HEK293 (cell line): Measurements from ENCODE around the gene PRSS33.

ENCODE experiments used
- FEZF1 ChIP-seq: fragments of 450-650 bp; formaldehyde crosslinking; IDR thresholded peaks from 2 replicates; pipeline ENCODE4 v1.5.1; 2016; ENCODE audit warnings: missing biosample characterization, missing genetic modification characterization
- GLIS1 ChIP-seq: fragments of 450-650 bp; formaldehyde crosslinking; IDR thresholded peaks from 2 replicates; pipeline ENCODE4 v1.5.1; 2016; ENCODE audit warnings: missing biosample characterization, missing genetic modification characterization
- HOXA7 ChIP-seq: sonication (generic); formaldehyde crosslinking; IDR thresholded peaks from 2 replicates; pipeline ENCODE4 v1.8.1; 2022; ENCODE audit warnings: missing genetic modification reagents, borderline replicate concordance
- PATZ1 ChIP-seq: fragments of 450-650 bp; formaldehyde crosslinking; IDR thresholded peaks from 2 replicates; pipeline ENCODE4 v1.5.1; 2016; ENCODE audit warnings: missing biosample characterization, missing genetic modification characterization
- ZBTB20 ChIP-seq: fragments of 450-650 bp; formaldehyde crosslinking; IDR thresholded peaks from 2 replicates; pipeline ENCODE4 v1.5.1; 2016; ENCODE audit warnings: missing biosample characterization, missing genetic modification characterization
- ZFHX2 ChIP-seq: fragments of 450-650 bp; formaldehyde crosslinking; conservative IDR thresholded peaks from 2 replicates; pipeline ENCODE4 v1.5.1; 2016; ENCODE audit warnings: missing biosample characterization, missing genetic modification characterization
- ZFP37 ChIP-seq: fragments of 450-650 bp; formaldehyde crosslinking; IDR thresholded peaks from 2 replicates; pipeline ENCODE4 v1.5.1; 2016; ENCODE audit warnings: missing biosample characterization, missing genetic modification characterization
- ZNF133 ChIP-seq: fragments of 450-650 bp; formaldehyde crosslinking; IDR thresholded peaks from 2 replicates; pipeline ENCODE4 v1.5.1; 2016; ENCODE audit warnings: missing biosample characterization, missing genetic modification characterization
- ZNF146 ChIP-seq: fragments of 450-650 bp; formaldehyde crosslinking; IDR thresholded peaks from 2 replicates; pipeline ENCODE4 v1.5.1; 2016; ENCODE audit warnings: missing biosample characterization, missing genetic modification characterization
- ZNF169 ChIP-seq: fragments of 450-650 bp; formaldehyde crosslinking; IDR thresholded peaks from 2 replicates; pipeline ENCODE4 v1.5.1; 2016; ENCODE audit warnings: missing biosample characterization, missing genetic modification characterization
- ZNF211 ChIP-seq: fragments of 450-650 bp; formaldehyde crosslinking; IDR thresholded peaks from 2 replicates; pipeline ENCODE4 v1.5.1; 2016; ENCODE audit warnings: low read depth, missing biosample characterization, missing genetic modification characterization
- ZNF223 ChIP-seq: fragments of 450-650 bp; formaldehyde crosslinking; IDR thresholded peaks from 2 replicates; pipeline ENCODE4 v1.5.1; 2016; ENCODE audit warnings: missing biosample characterization, missing genetic modification characterization
- ZNF24 ChIP-seq: fragments of 450-650 bp; formaldehyde crosslinking; IDR thresholded peaks from 2 replicates; pipeline ENCODE4 v1.5.1; 2016; ENCODE audit warnings: missing biosample characterization, missing genetic modification characterization
- ZNF302 ChIP-seq: fragments of 450-650 bp; formaldehyde crosslinking; IDR thresholded peaks from 2 replicates; pipeline ENCODE4 v1.5.1; 2016; ENCODE audit warnings: missing biosample characterization, missing genetic modification characterization, low read depth
- ZNF354C ChIP-seq: fragments of 450-650 bp; formaldehyde crosslinking; IDR thresholded peaks from 2 replicates; pipeline ENCODE4 v1.5.1; 2016; ENCODE audit warnings: missing biosample characterization, missing genetic modification characterization, low read depth, borderline replicate concordance
- ZNF398 ChIP-seq: fragments of 450-650 bp; formaldehyde crosslinking; IDR thresholded peaks from 2 replicates; pipeline ENCODE4 v1.5.1; 2017; ENCODE audit warnings: missing biosample characterization, missing genetic modification characterization
- ZNF571 ChIP-seq: fragments of 450-650 bp; formaldehyde crosslinking; IDR thresholded peaks from 2 replicates; pipeline ENCODE4 v1.5.0; 2017; ENCODE audit warnings: missing biosample characterization, missing genetic modification characterization
- ZNF596 ChIP-seq: fragments of 450-650 bp; IDR thresholded peaks from 2 replicates; pipeline ENCODE4 v1.5.0; 2018; ENCODE audit warnings: missing biosample characterization, mild to moderate bottlenecking, missing genetic modification characterization, moderate library complexity
- ZNF639 ChIP-seq: fragments of 450-650 bp; formaldehyde crosslinking; IDR thresholded peaks from 2 replicates; pipeline ENCODE4 v1.5.1; 2016; ENCODE audit warnings: missing biosample characterization, missing genetic modification characterization
- ZNF658 ChIP-seq: fragments of 450-650 bp; formaldehyde crosslinking; IDR thresholded peaks from 2 replicates; pipeline ENCODE4; 2016; ENCODE audit warnings: missing biosample characterization, missing genetic modification characterization
- ZNF677 ChIP-seq: fragments of 450-650 bp; IDR thresholded peaks from 2 replicates; pipeline ENCODE4 v1.5.0; 2018; ENCODE audit warnings: missing biosample characterization, mild to moderate bottlenecking, missing genetic modification characterization, moderate library complexity
- ZNF843 ChIP-seq: fragments of 450-650 bp; formaldehyde crosslinking; IDR thresholded peaks from 2 replicates; pipeline ENCODE4 v1.5.1; 2016; ENCODE audit warnings: missing biosample characterization, missing genetic modification characterization
- TF ChIP-seq, protein P1 (sequence below): fragments of 450-650 bp; formaldehyde crosslinking; IDR thresholded peaks from 2 replicates; pipeline ENCODE4 v1.5.1; 2016; ENCODE audit warnings: missing biosample characterization, missing genetic modification characterization
- TF ChIP-seq, protein P2 (sequence below): fragments of 450-650 bp; formaldehyde crosslinking; IDR thresholded peaks from 2 replicates; pipeline ENCODE4 v1.5.1; 2016; ENCODE audit warnings: missing biosample characterization, missing genetic modification characterization
- TF ChIP-seq, protein P3 (sequence below): fragments of 450-650 bp; formaldehyde crosslinking; IDR thresholded peaks from 2 replicates; pipeline ENCODE4 v1.5.1; 2016; ENCODE audit warnings: missing biosample characterization, missing genetic modification characterization, borderline replicate concordance

The PRSS33 gene

GRCh38 chr16:2835638-2836493 is 48.5 kb upstream of the PRSS33 start (continued):
- TF ChIP-seq ZNF24 (tag by site-specific recombination) (peak; percentile 73; the same call in 1 of the 2 replicates), ZNF223 (tag by site-specific recombination) (no peak), ZNF677 (no peak), ZNF639 (tag by site-specific recombination) (0 out of 2 replicates have a peak, but pooled peaks have one; percentile 29), ZNF211 (tag by site-specific recombination) (no peak), ZNF398 (tag by site-specific recombination) (peak; percentile 65), ZNF133 (tag by site-specific recombination) (no peak), ZNF146 (tag by site-specific recombination) (no peak), ZNF571 (tag by site-specific recombination) (no peak), FEZF1 (tag by site-specific recombination) (no peak), ZNF843 (tag by site-specific recombination) (no peak), ZFP37 (tag by site-specific recombination) (peak; percentile 69), ZBTB20 (tag by site-specific recombination) (no peak), ZNF354C (tag by site-specific recombination) (no peak), HOXA7 (CRISPR knock-in tag) (no peak), ZNF302 (tag by site-specific recombination) (no peak), PATZ1 (tag by site-specific recombination) (peak; percentile 71), ZNF169 (tag by site-specific recombination) (no peak), GLIS1 (tag by site-specific recombination) (peak; percentile 27; the same call in 1 of the 2 replicates), ZFHX2 (tag by site-specific recombination) (peak; percentile 59; the same call in 1 of the 2 replicates), ZNF658 (tag by site-specific recombination) (no peak), ZNF596 (tag by site-specific recombination) (no peak)
- TF ChIP-seq, protein P1, sequence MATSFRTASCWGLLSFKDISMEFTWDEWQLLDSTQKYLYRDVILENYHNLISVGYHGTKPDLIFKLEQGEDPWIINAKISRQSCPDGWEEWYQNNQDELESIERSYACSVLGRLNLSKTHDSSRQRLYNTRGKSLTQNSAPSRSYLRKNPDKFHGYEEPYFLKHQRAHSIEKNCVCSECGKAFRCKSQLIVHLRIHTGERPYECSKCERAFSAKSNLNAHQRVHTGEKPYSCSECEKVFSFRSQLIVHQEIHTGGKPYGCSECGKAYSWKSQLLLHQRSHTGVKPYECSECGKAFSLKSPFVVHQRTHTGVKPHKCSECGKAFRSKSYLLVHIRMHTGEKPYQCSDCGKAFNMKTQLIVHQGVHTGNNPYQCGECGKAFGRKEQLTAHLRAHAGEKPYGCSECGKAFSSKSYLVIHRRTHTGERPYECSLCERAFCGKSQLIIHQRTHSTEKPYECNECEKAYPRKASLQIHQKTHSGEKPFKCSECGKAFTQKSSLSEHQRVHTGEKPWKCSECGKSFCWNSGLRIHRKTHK: no peak
- TF ChIP-seq, protein P2, sequence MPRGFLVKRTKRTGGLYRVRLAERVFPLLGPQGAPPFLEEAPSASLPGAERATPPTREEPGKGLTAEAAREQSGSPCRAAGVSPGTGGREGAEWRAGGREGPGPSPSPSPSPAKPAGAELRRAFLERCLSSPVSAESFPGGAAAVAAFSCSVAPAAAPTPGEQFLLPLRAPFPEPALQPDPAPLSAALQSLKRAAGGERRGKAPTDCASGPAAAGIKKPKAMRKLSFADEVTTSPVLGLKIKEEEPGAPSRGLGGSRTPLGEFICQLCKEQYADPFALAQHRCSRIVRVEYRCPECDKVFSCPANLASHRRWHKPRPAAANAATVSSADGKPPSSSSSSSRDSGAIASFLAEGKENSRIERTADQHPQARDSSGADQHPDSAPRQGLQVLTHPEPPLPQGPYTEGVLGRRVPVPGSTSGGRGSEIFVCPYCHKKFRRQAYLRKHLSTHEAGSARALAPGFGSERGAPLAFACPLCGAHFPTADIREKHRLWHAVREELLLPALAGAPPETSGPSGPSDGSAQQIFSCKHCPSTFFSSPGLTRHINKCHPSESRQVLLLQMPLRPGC (tag by site-specific recombination): peak; percentile 87; the same call in 1 of the 2 replicates
- TF ChIP-seq, protein P3, sequence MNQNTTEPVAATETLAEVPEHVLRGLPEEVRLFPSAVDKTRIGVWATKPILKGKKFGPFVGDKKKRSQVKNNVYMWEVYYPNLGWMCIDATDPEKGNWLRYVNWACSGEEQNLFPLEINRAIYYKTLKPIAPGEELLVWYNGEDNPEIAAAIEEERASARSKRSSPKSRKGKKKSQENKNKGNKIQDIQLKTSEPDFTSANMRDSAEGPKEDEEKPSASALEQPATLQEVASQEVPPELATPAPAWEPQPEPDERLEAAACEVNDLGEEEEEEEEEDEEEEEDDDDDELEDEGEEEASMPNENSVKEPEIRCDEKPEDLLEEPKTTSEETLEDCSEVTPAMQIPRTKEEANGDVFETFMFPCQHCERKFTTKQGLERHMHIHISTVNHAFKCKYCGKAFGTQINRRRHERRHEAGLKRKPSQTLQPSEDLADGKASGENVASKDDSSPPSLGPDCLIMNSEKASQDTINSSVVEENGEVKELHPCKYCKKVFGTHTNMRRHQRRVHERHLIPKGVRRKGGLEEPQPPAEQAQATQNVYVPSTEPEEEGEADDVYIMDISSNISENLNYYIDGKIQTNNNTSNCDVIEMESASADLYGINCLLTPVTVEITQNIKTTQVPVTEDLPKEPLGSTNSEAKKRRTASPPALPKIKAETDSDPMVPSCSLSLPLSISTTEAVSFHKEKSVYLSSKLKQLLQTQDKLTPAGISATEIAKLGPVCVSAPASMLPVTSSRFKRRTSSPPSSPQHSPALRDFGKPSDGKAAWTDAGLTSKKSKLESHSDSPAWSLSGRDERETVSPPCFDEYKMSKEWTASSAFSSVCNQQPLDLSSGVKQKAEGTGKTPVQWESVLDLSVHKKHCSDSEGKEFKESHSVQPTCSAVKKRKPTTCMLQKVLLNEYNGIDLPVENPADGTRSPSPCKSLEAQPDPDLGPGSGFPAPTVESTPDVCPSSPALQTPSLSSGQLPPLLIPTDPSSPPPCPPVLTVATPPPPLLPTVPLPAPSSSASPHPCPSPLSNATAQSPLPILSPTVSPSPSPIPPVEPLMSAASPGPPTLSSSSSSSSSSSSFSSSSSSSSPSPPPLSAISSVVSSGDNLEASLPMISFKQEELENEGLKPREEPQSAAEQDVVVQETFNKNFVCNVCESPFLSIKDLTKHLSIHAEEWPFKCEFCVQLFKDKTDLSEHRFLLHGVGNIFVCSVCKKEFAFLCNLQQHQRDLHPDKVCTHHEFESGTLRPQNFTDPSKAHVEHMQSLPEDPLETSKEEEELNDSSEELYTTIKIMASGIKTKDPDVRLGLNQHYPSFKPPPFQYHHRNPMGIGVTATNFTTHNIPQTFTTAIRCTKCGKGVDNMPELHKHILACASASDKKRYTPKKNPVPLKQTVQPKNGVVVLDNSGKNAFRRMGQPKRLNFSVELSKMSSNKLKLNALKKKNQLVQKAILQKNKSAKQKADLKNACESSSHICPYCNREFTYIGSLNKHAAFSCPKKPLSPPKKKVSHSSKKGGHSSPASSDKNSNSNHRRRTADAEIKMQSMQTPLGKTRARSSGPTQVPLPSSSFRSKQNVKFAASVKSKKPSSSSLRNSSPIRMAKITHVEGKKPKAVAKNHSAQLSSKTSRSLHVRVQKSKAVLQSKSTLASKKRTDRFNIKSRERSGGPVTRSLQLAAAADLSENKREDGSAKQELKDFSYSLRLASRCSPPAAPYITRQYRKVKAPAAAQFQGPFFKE (tag by site-specific recombination): no peak
